ENCODE measurements around the gene LRRC75A.
A peak's percentile ranks its signal among the peaks of the same experiment; 100 is the strongest.

LRRC75A gene

GRCh38 chr17:16435925-16436886 lies 55.8 kb downstream of the LRRC75A start:
- TF ChIP-seq, protein P1, sequence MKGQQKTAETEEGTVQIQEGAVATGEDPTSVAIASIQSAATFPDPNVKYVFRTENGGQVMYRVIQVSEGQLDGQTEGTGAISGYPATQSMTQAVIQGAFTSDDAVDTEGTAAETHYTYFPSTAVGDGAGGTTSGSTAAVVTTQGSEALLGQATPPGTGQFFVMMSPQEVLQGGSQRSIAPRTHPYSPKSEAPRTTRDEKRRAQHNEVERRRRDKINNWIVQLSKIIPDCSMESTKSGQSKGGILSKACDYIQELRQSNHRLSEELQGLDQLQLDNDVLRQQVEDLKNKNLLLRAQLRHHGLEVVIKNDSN (IDR thresholded peaks at IDR 0.05), result no peak
- TF ChIP-seq TAF1 (IDR thresholded peaks at IDR 0.05; ENCODE audit: low read depth), result no peak
- no peak for TF ChIP-seq CEBPB (IDR thresholded peaks at IDR 0.05)
- no peak for TF ChIP-seq EP300 (IDR thresholded peaks at IDR 0.05; ENCODE audit: borderline replicate concordance)
- no peak for TF ChIP-seq EGR1 (IDR thresholded peaks at IDR 0.05)
- TF ChIP-seq RAD21 (IDR thresholded peaks at IDR 0.05; ENCODE audit: low read depth), result no peak
- TF ChIP-seq CREB1 (IDR thresholded peaks at IDR 0.05; ENCODE audit: low read depth), result no peak
- TF ChIP-seq TEAD4 (IDR thresholded peaks at IDR 0.05), result no peak
- no peak for TF ChIP-seq TCF12 (IDR thresholded peaks at IDR 0.05; ENCODE audit: low read depth)
- TF ChIP-seq NFIC (IDR thresholded peaks at IDR 0.05), result no peak
- no peak for TF ChIP-seq FOXM1 (IDR thresholded peaks at IDR 0.05; ENCODE audit: borderline replicate concordance, low read depth)
- no peak for TF ChIP-seq YY1 (IDR thresholded peaks at IDR 0.05; ENCODE audit: low read depth)
- TF ChIP-seq MAX (IDR thresholded peaks at IDR 0.05), result no peak
- TF ChIP-seq, protein P2, sequence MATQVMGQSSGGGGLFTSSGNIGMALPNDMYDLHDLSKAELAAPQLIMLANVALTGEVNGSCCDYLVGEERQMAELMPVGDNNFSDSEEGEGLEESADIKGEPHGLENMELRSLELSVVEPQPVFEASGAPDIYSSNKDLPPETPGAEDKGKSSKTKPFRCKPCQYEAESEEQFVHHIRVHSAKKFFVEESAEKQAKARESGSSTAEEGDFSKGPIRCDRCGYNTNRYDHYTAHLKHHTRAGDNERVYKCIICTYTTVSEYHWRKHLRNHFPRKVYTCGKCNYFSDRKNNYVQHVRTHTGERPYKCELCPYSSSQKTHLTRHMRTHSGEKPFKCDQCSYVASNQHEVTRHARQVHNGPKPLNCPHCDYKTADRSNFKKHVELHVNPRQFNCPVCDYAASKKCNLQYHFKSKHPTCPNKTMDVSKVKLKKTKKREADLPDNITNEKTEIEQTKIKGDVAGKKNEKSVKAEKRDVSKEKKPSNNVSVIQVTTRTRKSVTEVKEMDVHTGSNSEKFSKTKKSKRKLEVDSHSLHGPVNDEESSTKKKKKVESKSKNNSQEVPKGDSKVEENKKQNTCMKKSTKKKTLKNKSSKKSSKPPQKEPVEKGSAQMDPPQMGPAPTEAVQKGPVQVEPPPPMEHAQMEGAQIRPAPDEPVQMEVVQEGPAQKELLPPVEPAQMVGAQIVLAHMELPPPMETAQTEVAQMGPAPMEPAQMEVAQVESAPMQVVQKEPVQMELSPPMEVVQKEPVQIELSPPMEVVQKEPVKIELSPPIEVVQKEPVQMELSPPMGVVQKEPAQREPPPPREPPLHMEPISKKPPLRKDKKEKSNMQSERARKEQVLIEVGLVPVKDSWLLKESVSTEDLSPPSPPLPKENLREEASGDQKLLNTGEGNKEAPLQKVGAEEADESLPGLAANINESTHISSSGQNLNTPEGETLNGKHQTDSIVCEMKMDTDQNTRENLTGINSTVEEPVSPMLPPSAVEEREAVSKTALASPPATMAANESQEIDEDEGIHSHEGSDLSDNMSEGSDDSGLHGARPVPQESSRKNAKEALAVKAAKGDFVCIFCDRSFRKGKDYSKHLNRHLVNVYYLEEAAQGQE (IDR thresholded peaks at IDR 0.05; ENCODE audit: low read depth), result no peak
- TF ChIP-seq ZBTB7A (IDR thresholded peaks at IDR 0.05; ENCODE audit: low read depth), result no peak

GRCh38 chr17:16434662-16435061 lies 57.3 kb downstream of the LRRC75A start:
- TF ChIP-seq FOXM1 (IDR thresholded peaks at IDR 0.05; ENCODE audit: borderline replicate concordance, low read depth) (no peak), YY1 (IDR thresholded peaks at IDR 0.05; ENCODE audit: low read depth) (no peak), EP300 (IDR thresholded peaks at IDR 0.05; ENCODE audit: borderline replicate concordance) (no peak), TCF12 (IDR thresholded peaks at IDR 0.05; ENCODE audit: low read depth) (no peak), TEAD4 (IDR thresholded peaks at IDR 0.05) (no peak), NFIC (IDR thresholded peaks at IDR 0.05) (no peak), CREB1 (IDR thresholded peaks at IDR 0.05; ENCODE audit: low read depth) (no peak), MAX (IDR thresholded peaks at IDR 0.05) (no peak), ZBTB7A (IDR thresholded peaks at IDR 0.05; ENCODE audit: low read depth) (no peak), EGR1 (IDR thresholded peaks at IDR 0.05) (no peak)
- TF ChIP-seq, protein P1 (IDR thresholded peaks at IDR 0.05), result no peak
- TF ChIP-seq, protein P2 (IDR thresholded peaks at IDR 0.05; ENCODE audit: low read depth), result no peak

GRCh38 chr17:16433514-16433913 lies 58.5 kb downstream of the LRRC75A start:
- peak; percentile 48; the same call in 1 of the 2 replicates for TF ChIP-seq NFIC (IDR thresholded peaks at IDR 0.05)
- no peak for TF ChIP-seq CEBPB (IDR thresholded peaks at IDR 0.05)

GRCh38 chr17:16432017-16432416 lies 60.0 kb downstream of the LRRC75A start:
- TF ChIP-seq TEAD4 (IDR thresholded peaks at IDR 0.05) (no peak), MAX (IDR thresholded peaks at IDR 0.05) (no peak), TCF12 (IDR thresholded peaks at IDR 0.05; ENCODE audit: low read depth) (no peak), CREB1 (IDR thresholded peaks at IDR 0.05; ENCODE audit: low read depth) (no peak), RAD21 (IDR thresholded peaks at IDR 0.05; ENCODE audit: low read depth) (no peak), EGR1 (IDR thresholded peaks at IDR 0.05) (no peak), CEBPB (IDR thresholded peaks at IDR 0.05) (no peak)
- TF ChIP-seq, protein P1 (IDR thresholded peaks at IDR 0.05), result no peak

DNA sequence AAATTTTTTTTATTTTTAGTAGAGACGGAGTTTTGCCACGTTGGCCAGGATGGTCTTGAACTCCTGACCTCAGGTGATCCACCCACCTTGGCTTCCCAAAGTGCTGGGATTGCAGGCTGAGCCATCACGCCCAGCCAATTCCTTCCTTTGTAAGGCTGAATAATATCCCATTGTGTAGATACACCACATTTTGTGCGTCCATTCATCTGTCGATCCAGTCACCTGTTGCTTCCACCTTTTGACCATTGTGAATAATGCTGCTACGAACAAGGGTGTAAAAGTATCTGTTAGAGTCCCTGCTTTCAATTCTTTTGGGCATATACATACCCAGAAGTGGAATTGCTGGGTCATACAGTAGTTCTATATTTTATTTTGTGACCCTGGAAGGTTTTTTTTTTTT lies 61.3 kb downstream of the LRRC75A start:
- TF ChIP-seq EGR1 (IDR thresholded peaks at IDR 0.05), result no peak
- TF ChIP-seq TEAD4 (IDR thresholded peaks at IDR 0.05), result no peak

Data from Ishikawa (cell line).